IMR-90 (cell line): ENCODE data around the gene CDH13. TPM values are rescaled to one million over a fixed set of nuclear protein-coding genes. Genes with fewer than 3 reads are reported as not detected.

Source experiments
- ATAC-seq: fragments of 200-7000 bp; cut with Tn5 transposase; 2 replicates; pipeline ENCODE4 v1.9.1; 2020; ENCODE audit warnings: low read depth, mild to moderate bottlenecking, moderate library complexity
- BruUV-seq: library from RNA; stranded (reverse); fragments of 400-500 nt; replicated peaks from 2 replicates; lab custom pipeline; 2021; lab: Mats Ljungman, UMichigan
- CTCF ChIA-PET: fragments of 300-600 bp; formaldehyde crosslinking; extraction: SDS; loops from one replicate; lab custom pipeline; 2021; ENCODE audit warnings: antibody characterized with exemption; lab: Yijun Ruan, JAX
- POLR2A ChIA-PET: fragments of 300-600 bp; sonication (Branson Sonifier 250); formaldehyde crosslinking; loops from one replicate; lab custom pipeline; 2022; ENCODE audit warnings: antibody characterized with exemption; ENCODE audit not compliant: unreplicated experiment; lab: Charles Lee
- DNase-seq: peaks from one replicate; pipeline ENCODE4 v3.0.0; 2013
- H2AFZ ChIP-seq: replicated peaks from 2 replicates; pipeline ENCODE3; 2013; ENCODE audit warnings: low read length, mild to moderate bottlenecking; ENCODE audit not compliant: poor library complexity
- H2AK5ac ChIP-seq: 2 replicates; pipeline ENCODE4 v1.6.1; 2013; ENCODE audit warnings: low read depth, low read length, inconsistent platforms
- H2AK9ac ChIP-seq: replicated peaks from 2 replicates; pipeline ENCODE3; 2013; ENCODE audit warnings: mild to moderate bottlenecking, low read depth, low read length, moderate library complexity; ENCODE audit not compliant: poor library complexity
- H2BK120ac ChIP-seq: 2 replicates; pipeline ENCODE4 v1.6.1; 2013; ENCODE audit warnings: low read depth, low read length, inconsistent platforms
- H2BK15ac ChIP-seq: 3 replicates; pipeline ENCODE4 v1.6.1; 2013; ENCODE audit warnings: low read depth, low read length, inconsistent platforms
- H2BK20ac ChIP-seq: 2 replicates; pipeline ENCODE4 v1.6.1; 2013; ENCODE audit warnings: low read depth, mild to moderate bottlenecking, inconsistent platforms, low read length, moderate library complexity
- H2BK5ac ChIP-seq: 2 replicates; pipeline ENCODE4 v1.6.1; 2013; ENCODE audit warnings: mild to moderate bottlenecking, low read depth, low read length, inconsistent platforms; ENCODE audit not compliant: poor library complexity, severe bottlenecking
- H3K14ac ChIP-seq: replicated peaks from 2 replicates; pipeline ENCODE4 v1.6.1; 2013; ENCODE audit warnings: low read depth, low read length, inconsistent platforms
- H3K18ac ChIP-seq: 2 replicates; pipeline ENCODE4 v1.6.1; 2013; ENCODE audit warnings: low read depth, low read length, control low read depth
- H3K23ac ChIP-seq: 2 replicates; pipeline ENCODE4 v1.6.1; 2013; ENCODE audit warnings: low read depth, low read length, inconsistent platforms
- H3K27ac ChIP-seq: 2 replicates; pipeline ENCODE4 v1.5.1; 2013; ENCODE audit warnings: mild to moderate bottlenecking, control low read depth, low read length; ENCODE audit not compliant: insufficient read depth
- H3K27me3 ChIP-seq: 2 replicates; pipeline ENCODE4 v1.6.1; 2013; ENCODE audit warnings: low read length; ENCODE audit not compliant: control insufficient read depth, insufficient read depth
- H3K36me3 ChIP-seq: 2 replicates; pipeline ENCODE4 v1.6.1; 2013; ENCODE audit warnings: low read length, mixed read lengths; ENCODE audit not compliant: control insufficient read depth, insufficient read depth
- H3K4ac ChIP-seq: 2 replicates; pipeline ENCODE4 v1.6.1; 2013; ENCODE audit warnings: low read depth, low read length, inconsistent platforms
- H3K4me1 ChIP-seq: 2 replicates; pipeline ENCODE4 v1.6.1; 2013; ENCODE audit warnings: low read length, mixed read lengths; ENCODE audit not compliant: control insufficient read depth, insufficient read depth
- H3K4me2 ChIP-seq: 2 replicates; pipeline ENCODE4 v1.6.1; 2013; ENCODE audit warnings: low read depth, mild to moderate bottlenecking, control low read depth, low read length, moderate library complexity
- H3K4me3 ChIP-seq: 2 replicates; pipeline ENCODE4 v1.5.1; 2013; ENCODE audit warnings: low read depth, mild to moderate bottlenecking, control low read depth, low read length, moderate library complexity; ENCODE audit not compliant: insufficient read depth
- H3K56ac ChIP-seq: 2 replicates; pipeline ENCODE4 v1.6.1; 2013; ENCODE audit warnings: low read length, inconsistent platforms; ENCODE audit not compliant: insufficient read depth; ENCODE audit errors: extremely low read depth
- H3K79me1 ChIP-seq, 2 experiments: 2 replicates each; pipeline ENCODE4 v1.6.1; 2013; ENCODE audit warnings: low read length in 2 of 2, inconsistent platforms in 1 of 2, low read depth in 1 of 2
- H3K9ac ChIP-seq: 2 replicates; pipeline ENCODE4 v1.6.1; 2013; ENCODE audit warnings: low read depth, low read length, control low read depth
- H3K9me1 ChIP-seq: 2 replicates; pipeline ENCODE4 v1.6.1; 2013; ENCODE audit warnings: low read length, inconsistent platforms; ENCODE audit not compliant: insufficient read depth
- H3K9me3 ChIP-seq: 2 replicates; pipeline ENCODE4 v1.6.1; 2013; ENCODE audit warnings: low read length; ENCODE audit not compliant: control insufficient read depth, insufficient read depth
- H4K20me1 ChIP-seq: 2 replicates; pipeline ENCODE4 v1.6.1; 2013; ENCODE audit warnings: low read length, inconsistent platforms; ENCODE audit not compliant: insufficient read depth
- H4K5ac ChIP-seq: 2 replicates; pipeline ENCODE4 v1.6.1; 2013; ENCODE audit warnings: mild to moderate bottlenecking, low read depth, low read length, control low read depth
- H4K8ac ChIP-seq, 2 experiments: 2 replicates each; pipeline ENCODE4 v1.6.1; 2013; ENCODE audit warnings: low read depth in 2 of 2, low read length in 2 of 2, control low read depth in 1 of 2, inconsistent platforms in 1 of 2
- H4K91ac ChIP-seq: 2 replicates; pipeline ENCODE4 v1.6.1; 2013; ENCODE audit warnings: low read depth, low read length, inconsistent platforms; ENCODE audit not compliant: insufficient read depth
- BHLHE40 ChIP-seq: fragments of 150-350 bp; IDR thresholded peaks from 2 replicates; pipeline ENCODE4 v1.6.1; 2016; ENCODE audit warnings: mild to moderate bottlenecking, low read depth, low read length
- CEBPB ChIP-seq: IDR thresholded peaks from 2 replicates; pipeline ENCODE4 v1.6.1; 2012; ENCODE audit warnings: low read depth, low read length, improper control_type of control experiment
- CHD1 ChIP-seq: IDR thresholded peaks from 2 replicates; pipeline ENCODE4 v1.6.1; 2012; ENCODE audit warnings: low read depth, low read length, improper control_type of control experiment
- CTCF ChIP-seq: conservative IDR thresholded peaks from 2 replicates; pipeline ENCODE4 v1.5.1; 2012; ENCODE audit warnings: mild to moderate bottlenecking, low read depth, low read length, improper control_type of control experiment
- ELK1 ChIP-seq: fragments of 150-350 bp; IDR thresholded peaks from 2 replicates; pipeline ENCODE4 v1.6.1; 2016; ENCODE audit warnings: low read depth, mild to moderate bottlenecking, low read length, moderate library complexity, borderline replicate concordance
- FOS ChIP-seq: fragments of 150-350 bp; IDR thresholded peaks from 2 replicates; pipeline ENCODE4 v1.6.1; 2016; ENCODE audit warnings: low read depth, low read length
- MAFK ChIP-seq: IDR thresholded peaks from 2 replicates; pipeline ENCODE4 v1.6.1; 2012; ENCODE audit warnings: low read depth, low read length, improper control_type of control experiment
- MAZ ChIP-seq: IDR thresholded peaks from 2 replicates; pipeline ENCODE4 v1.6.1; 2012; ENCODE audit warnings: low read depth, mild to moderate bottlenecking, low read length, improper control_type of control experiment, moderate library complexity, borderline replicate concordance
- MXI1 ChIP-seq: IDR thresholded peaks from 2 replicates; pipeline ENCODE4 v1.6.1; 2012; ENCODE audit warnings: low read depth, mild to moderate bottlenecking, low read length, moderate library complexity, borderline replicate concordance
- NFE2L2 ChIP-seq: fragments of 150-350 bp; IDR thresholded peaks from 2 replicates; pipeline ENCODE4 v1.6.1; 2016; ENCODE audit warnings: low read depth, mild to moderate bottlenecking, low read length
- POLR2A ChIP-seq: IDR thresholded peaks from 2 replicates; pipeline ENCODE4 v1.6.1; 2012; ENCODE audit warnings: mild to moderate bottlenecking, low read depth, low read length
- RAD21 ChIP-seq: IDR thresholded peaks from 2 replicates; pipeline ENCODE4 v1.6.1; 2012; ENCODE audit warnings: low read length, improper control_type of control experiment
- RCOR1 ChIP-seq: IDR thresholded peaks from 2 replicates; pipeline ENCODE4 v1.6.1; 2012; ENCODE audit warnings: mild to moderate bottlenecking, low read length, improper control_type of control experiment; ENCODE audit not compliant: insufficient replicate concordance
- RFX5 ChIP-seq: IDR thresholded peaks from 2 replicates; pipeline ENCODE4 v1.8.0; 2012; ENCODE audit warnings: low read depth, mild to moderate bottlenecking, low read length, moderate library complexity
- SMC3 ChIP-seq: fragments of 150-350 bp; IDR thresholded peaks from 2 replicates; pipeline ENCODE4 v1.6.1; 2016; ENCODE audit warnings: low read depth, mild to moderate bottlenecking, antibody characterized with exemption, low read length, moderate library complexity
- USF2 ChIP-seq: fragments of 150-350 bp; IDR thresholded peaks from 2 replicates; pipeline ENCODE4 v1.6.1; 2017; ENCODE audit warnings: mild to moderate bottlenecking, antibody characterized with exemption, low read length, low read depth
- WGBS, 2 experiments: methylation state at CpG; one replicate each; pipeline versions ENCODE4 v1.1.5 to v1.1.7; 2013; ENCODE audit warnings: missing lambda C conversion rate in 2 of 2; ENCODE audit not compliant: insufficient read length in 1 of 2; ENCODE audit errors: extremely low coverage in 2 of 2; 5-methylcytosine and 5-hydroxymethylcytosine counted together
- dilution Hi-C: fragments of 300-500 bp; cut with HindIII; formaldehyde crosslinking; loops from one replicate; pipeline ENCODE4 v1.14.3; 2018; ENCODE audit warnings: low sequenced_read_pairs; ENCODE audit not compliant: unreplicated experiment
- in situ Hi-C: fragments of 300-500 bp; cut with MboI; formaldehyde crosslinking; loops from 3 replicates; pipeline ENCODE4 v1.14.3; 2019; ENCODE audit warnings: low sequenced_read_pairs, inconsistent platforms, mixed read lengths
- intact Hi-C: fragments of 100-400 bp; cut with micrococcal nuclease; formaldehyde crosslinking; loops from 2 replicates; pipeline ENCODE4 v1.10.0; 2022
- polyA plus RNA-seq, 3 experiments: library from polyadenylated mRNA; depleted of rRNA; stranded (reverse); fragments of >200 nt; gene quantifications; 2 replicates each; pipeline ENCODE4 v1.2.3, GENCODE V29; 2012; ENCODE audit warnings: low replicate concordance in 1 of 3
- total RNA-seq: library from RNA; depleted of rRNA; stranded (reverse); fragments of >200 nt; gene quantifications from 2 replicates; pipeline ENCODE4 v1.2.3, GENCODE V29; 2012

The CDH13 gene
- total and polyA plus RNA-seq, 2 of the 4 experiments (the other 2 are of a cell fraction) = 61.6 to 74.7 TPM

GRCh38 chr16:82793528-82794245 lies 166.9 kb downstream of the CDH13 start:
- no peak for DNase-seq
- WGBS, 2 experiments = no CpG with 5 or more reads among the region's 10 CpGs
- CTCF ChIA-PET = interaction anchor here (0.6 kb wide), 1 partner anchor 572 kb away, joined by 3 read pairs; no protein-coding TSS in a partner anchor

More at GRCh38 chr16:82793528-82794245, 166.9 kb downstream of the CDH13 start:
- H3K27me3 ChIP-seq = no peaks in the 10 kb centered on the region
- no TSS peak for BruUV-seq
- H4K5ac ChIP-seq = no peak overlapping the region
- H4K91ac ChIP-seq = no peak overlapping the region
- H2BK15ac ChIP-seq = no peak overlapping the region
- H4K8ac ChIP-seq = no peak overlapping the region
- H2AK9ac ChIP-seq = no peak overlapping the region
- no peaks in the 10 kb centered on the region for H3K9me1 ChIP-seq
- dilution Hi-C loops = no loop called here
- H3K18ac ChIP-seq = no peak overlapping the region
- intact Hi-C loops = no loop called here
- no peaks in the 10 kb centered on the region for H4K20me1 ChIP-seq
- no peak overlapping the region for H2BK120ac ChIP-seq
- H3K23ac ChIP-seq = no peak overlapping the region
- H3K4me2 ChIP-seq = no peak overlapping the region
- no peak overlapping the region for H3K4me3 ChIP-seq
- no peak overlapping the region for H2AFZ ChIP-seq
- H3K27ac ChIP-seq = no peak overlapping the region
- peaks cover 0 to 13% of the 10 kb centered on the region in 2 experiments; a peak in 3 of 4 replicates for H3K79me1 ChIP-seq
- H3K4ac ChIP-seq = no peak overlapping the region
- no peak overlapping the region for H3K56ac ChIP-seq
- no peaks in the 10 kb centered on the region for H3K36me3 ChIP-seq
- no peak overlapping the region for H3K14ac ChIP-seq
- no peak overlapping the region for H3K9ac ChIP-seq
- no peak overlapping the region for H2AK5ac ChIP-seq
- POLR2A ChIA-PET = no interaction called here
- in situ Hi-C loops = no loop called here
- no peak overlapping the region for H2BK20ac ChIP-seq
- no peak for ATAC-seq
- TF ChIP-seq RAD21 (no peak), MXI1 (no peak), BHLHE40 (no peak), FOS (no peak), SMC3 (no peak), ELK1 (no peak), CTCF (no peak), RCOR1 (no peak), POLR2A (no peak), USF2 (no peak), CHD1 (no peak), RFX5 (no peak), MAZ (no peak), NFE2L2 (no peak), MAFK (no peak), CEBPB (no peak)
- H2BK5ac ChIP-seq = no peak overlapping the region
- H3K4me1 ChIP-seq = no peaks in the 10 kb centered on the region
- no peaks in the 10 kb centered on the region for H3K9me3 ChIP-seq
